HepG2 (cell line): ENCODE measurements around the gene RASA4.
"Not testable (repeated sequence)": the region's sequence is repeated elsewhere in the genome, so short reads cannot be mapped to it uniquely, and the experiment has no call there.

Experiments used
- CTCF ChIP-seq: sonication (generic); formaldehyde crosslinking; IDR thresholded peaks from 2 replicates; pipeline ENCODE4 v1.5.0; 2020; ENCODE audit warnings: mild to moderate bottlenecking, missing genetic modification reagents, moderate library complexity
- ETS1 ChIP-seq: sonication (generic); formaldehyde crosslinking; IDR thresholded peaks from 2 replicates; pipeline ENCODE4 v1.4.0; 2020; ENCODE audit warnings: missing genetic modification reagents
- GATAD2A ChIP-seq: IDR thresholded peaks from 2 replicates; pipeline ENCODE4 v1.6.1; 2016
- HIVEP1 ChIP-seq: sonication (generic); formaldehyde crosslinking; IDR thresholded peaks from 2 replicates; pipeline ENCODE4 v1.4.0; 2020; ENCODE audit warnings: mild to moderate bottlenecking, missing genetic modification reagents
- POLR2A ChIP-seq, 2 experiments: IDR thresholded peaks; 2 replicates each; pipeline ENCODE4 v1.6.1; 2011; ENCODE audit warnings: low read depth in 2 of 2, low read length in 2 of 2, mild to moderate bottlenecking in 1 of 2, moderate library complexity in 1 of 2; ENCODE audit not compliant: insufficient read depth in 1 of 2
- RAD21 ChIP-seq: fragments of 450-650 bp; formaldehyde crosslinking; IDR thresholded peaks from 2 replicates; pipeline ENCODE4 v1.5.0; 2020; ENCODE audit warnings: mild to moderate bottlenecking
- SALL2 ChIP-seq: sonication (generic); formaldehyde crosslinking; IDR thresholded peaks from 2 replicates; pipeline ENCODE4 v1.8.1; 2023; ENCODE audit warnings: mild to moderate bottlenecking, missing genetic modification reagents, inconsistent platforms
- TAF1 ChIP-seq: sonication (generic); formaldehyde crosslinking; IDR thresholded peaks from 2 replicates; pipeline ENCODE4 v1.4.0; 2020; ENCODE audit warnings: missing genetic modification reagents
- ZBTB43 ChIP-seq: sonication (generic); formaldehyde crosslinking; conservative IDR thresholded peaks from 2 replicates; pipeline ENCODE4 v1.4.0; 2020; ENCODE audit warnings: missing genetic modification reagents
- ZNF235 ChIP-seq: sonication (generic); formaldehyde crosslinking; IDR thresholded peaks from 2 replicates; pipeline ENCODE4 v1.8.1; 2023; ENCODE audit warnings: mild to moderate bottlenecking, missing genetic modification reagents, borderline replicate concordance
- ZNF850 ChIP-seq: sonication (generic); formaldehyde crosslinking; conservative IDR thresholded peaks from 2 replicates; pipeline ENCODE4 v1.9.0; 2021; ENCODE audit warnings: mild to moderate bottlenecking, missing genetic modification reagents

- not testable (repeated sequence) for TF ChIP-seq RAD21; HIVEP1 (CRISPR knock-in tag); ETS1 (CRISPR knock-in tag); POLR2A (IDR thresholded peaks at IDR 0.05; ENCODE audit: insufficient read depth in 1 of 2, low read depth in 2 of 2, low read length in 2 of 2); ZNF235 (CRISPR knock-in tag); CTCF; SALL2 (CRISPR knock-in tag); TAF1 (CRISPR knock-in tag); ZNF850 (CRISPR knock-in tag); GATAD2A; ZBTB43 (CRISPR knock-in tag)
Measured at GRCh38 chr7:102614346-102614697, 2.2 kb downstream of the RASA4 start.
